Skeletal muscle cell (primary cell): ENCODE data around the gene CHCHD6.

Experiments used
- DNase-seq: peaks from one replicate; pipeline ENCODE4 v3.0.0-alpha.2; 2010; ENCODE audit warnings: low read depth
- H3K4me3 ChIP-seq: 2 replicates; pipeline ENCODE4 v1.5.1; 2011; ENCODE audit warnings: low read depth, mild to moderate bottlenecking, control low read depth, low read length, moderate library complexity

CHCHD6 gene

DNA sequence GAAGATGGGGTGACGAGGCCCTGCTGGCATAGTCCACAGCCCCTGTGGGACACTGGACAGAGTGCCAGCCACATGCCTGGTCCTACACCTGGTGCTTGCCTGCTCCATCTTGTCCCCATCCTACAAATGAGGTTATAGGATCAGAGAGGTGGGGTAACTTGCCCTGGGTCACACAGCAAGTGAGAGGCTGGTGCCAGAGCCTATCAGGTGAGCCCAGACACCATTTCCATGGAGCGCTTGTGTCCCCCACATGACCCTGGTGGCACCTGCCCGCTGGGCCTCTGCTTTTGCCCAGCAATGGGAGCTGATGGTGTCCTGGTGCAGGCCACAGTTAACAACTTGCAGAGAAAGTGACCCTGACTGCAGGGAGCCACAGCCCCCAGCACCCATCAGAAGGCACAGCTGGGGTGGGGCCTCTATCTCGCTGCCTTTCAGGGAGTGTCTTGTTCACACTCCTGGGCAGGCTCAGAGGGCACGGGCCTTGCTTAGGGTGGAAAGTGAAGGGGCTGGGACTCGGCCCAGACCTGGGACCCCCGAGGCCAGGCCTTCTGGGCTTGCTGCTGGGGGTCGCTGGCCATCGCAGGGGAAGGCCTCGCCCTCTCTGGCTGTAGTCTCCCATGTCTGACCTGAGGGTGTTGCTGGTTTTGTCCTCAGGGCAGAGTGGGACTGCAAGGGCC lies 286.1 kb downstream of the CHCHD6 start:
- no peak for DNase-seq
- no peak overlapping the region for H3K4me3 ChIP-seq

DNA sequence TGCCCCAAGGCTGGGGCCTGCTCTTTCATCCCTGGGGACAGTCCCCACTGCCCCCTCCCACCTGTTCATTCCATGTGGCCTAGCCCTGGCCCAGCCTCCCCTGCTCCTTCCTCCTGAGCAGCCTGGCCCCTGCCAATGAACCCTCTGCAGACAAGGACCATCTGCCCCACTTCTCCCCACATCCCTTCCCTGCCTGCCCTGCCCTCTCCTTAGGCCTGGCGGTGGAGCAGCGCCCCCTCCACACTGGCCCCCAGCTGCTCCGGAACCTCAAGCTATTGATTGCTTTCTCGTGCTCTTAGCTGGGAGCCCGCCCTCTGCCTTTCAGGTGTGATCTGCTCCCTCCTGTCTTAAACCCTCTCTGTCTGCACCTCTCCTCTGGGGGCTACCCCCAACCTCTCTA lies 286.9 kb downstream of the CHCHD6 start:
- DNase-seq, result no peak
- H3K4me3 ChIP-seq, result no peak overlapping the region

DNA sequence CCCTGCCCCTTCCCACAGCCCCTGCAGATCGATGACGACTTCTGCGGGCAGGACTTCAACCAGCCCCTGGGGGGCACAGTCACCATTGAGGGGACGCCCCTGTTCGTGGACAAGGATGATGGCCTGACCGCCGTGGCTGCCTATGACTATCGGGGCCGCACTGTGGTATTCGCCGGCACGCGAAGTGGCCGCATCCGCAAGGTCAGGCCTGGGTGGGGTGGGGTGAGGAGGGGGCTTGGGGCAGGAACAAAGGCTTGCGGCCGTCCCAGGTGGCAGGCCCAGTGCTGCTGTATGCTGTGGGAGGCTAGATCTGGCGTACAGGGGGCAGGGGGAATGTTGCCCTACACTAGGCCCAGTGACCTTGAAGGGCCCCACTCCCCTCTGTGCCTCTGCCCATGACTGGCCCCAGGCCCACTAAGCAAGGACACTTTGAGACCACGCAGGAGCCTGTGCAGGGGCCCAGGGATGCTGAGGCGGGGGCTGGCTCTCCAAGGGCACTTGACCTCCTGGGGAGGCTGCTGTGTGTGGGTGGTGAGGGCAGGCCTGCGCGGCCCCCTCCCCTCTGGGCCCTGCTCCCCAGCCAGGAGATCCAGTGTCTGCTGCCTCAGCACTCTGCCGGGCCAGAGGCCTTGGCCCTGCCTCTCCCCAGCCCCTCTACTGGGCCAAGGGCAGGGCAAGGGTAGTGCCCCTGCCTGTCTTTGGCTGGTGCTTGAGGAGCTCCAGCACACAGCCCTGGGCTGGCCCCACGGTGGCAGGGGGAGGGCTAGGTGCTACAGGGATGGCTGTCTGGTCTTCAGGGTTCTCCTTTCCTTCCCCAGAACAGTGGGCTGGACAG lies 287.5 kb downstream of the CHCHD6 start:
- DNase-seq, result no peak
- no peak overlapping the region for H3K4me3 ChIP-seq

DNA sequence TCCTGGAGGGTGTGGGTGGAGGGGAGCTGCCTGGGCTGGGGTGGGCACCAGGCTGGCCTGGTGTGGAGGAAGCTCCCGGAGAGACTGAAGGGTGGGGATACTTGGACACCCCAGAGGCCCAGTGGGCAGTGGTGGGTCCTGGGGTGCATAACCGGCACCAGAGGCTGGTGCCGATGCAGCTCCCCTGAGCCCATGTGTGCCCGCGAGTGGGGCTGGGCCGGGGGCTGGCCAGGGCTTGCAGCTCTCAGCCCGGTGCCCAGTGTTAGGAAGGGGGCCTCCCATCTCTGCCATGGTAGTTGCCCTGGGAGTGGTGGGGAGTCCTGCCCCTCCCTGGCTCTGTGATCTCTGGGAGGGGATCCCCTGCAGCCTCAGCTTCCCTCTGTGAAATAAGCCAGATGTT lies 288.2 kb downstream of the CHCHD6 start:
- no peak for DNase-seq
- no peak overlapping the region for H3K4me3 ChIP-seq

DNA sequence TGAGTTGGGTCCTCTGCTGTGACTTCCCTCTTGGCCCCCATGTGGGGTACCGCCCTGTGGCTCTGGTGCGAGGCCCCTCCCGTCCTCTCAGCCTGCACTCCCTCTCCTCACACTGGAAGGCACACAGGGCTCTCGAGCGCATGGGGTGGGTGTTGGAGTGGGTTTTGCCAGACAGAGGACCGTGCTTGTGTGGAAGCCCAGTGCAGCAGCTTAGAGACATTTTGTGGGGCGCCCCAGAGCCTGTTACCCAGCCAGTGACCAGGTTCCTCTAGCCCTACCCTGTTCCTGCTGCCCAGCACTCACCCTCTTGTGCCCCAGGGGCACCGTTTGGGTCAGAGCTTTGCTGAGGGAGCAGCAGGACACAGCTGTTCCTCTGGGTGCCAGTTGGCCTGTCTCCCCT lies 288.7 kb downstream of the CHCHD6 start:
- H3K4me3 ChIP-seq, result no peak overlapping the region
- no peak for DNase-seq

DNA sequence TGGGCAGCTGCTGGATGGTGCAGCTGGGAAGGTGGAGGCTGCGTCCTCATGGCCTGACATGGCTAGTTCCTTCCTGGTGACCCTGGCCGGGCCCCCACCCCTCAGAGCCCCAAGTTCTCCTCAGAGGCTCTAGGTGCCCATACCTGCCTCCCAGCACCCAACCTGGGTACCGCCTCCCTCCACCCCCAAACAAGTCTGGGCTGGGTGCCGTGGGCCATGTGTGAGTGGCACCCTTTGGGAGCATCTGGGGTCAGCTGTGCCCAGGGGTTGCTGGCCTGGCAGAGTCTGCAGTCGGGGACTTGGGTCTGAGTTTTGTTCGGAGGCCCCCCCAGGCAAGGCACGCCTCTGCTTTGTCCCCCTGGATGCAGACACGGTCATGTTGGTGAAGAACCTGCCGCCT lies 289.4 kb downstream of the CHCHD6 start:
- H3K4me3 ChIP-seq, result no peak overlapping the region
- DNase-seq, result no peak

DNA sequence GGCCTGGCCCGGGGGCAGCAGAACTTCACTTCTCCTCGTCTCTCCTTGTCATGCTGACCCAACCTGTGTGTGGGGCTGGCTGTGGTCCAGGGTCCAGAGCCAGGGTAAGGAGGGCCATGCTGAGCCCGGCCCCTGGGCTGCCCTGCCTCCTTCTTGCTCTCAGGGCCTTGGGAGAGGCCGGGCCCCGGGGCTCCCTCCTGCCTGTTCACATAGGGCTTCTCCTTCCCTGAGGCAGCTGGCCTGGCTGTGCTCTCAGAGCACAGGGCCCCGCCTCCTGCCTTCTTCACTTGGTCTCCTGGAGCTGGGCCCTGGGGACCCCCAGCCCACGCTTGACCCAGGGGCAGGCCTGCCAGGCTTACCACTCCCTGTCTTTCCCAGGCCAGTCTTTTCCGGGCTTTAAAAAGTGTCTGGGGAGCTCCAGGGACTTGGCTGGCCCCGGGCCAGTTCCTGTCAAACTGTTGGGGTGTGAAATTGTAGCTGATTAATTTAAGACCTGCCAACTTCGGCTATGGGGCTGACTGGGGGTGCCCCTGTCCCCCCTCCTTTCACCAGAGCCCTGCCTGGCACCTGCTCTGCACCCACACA lies 290.7 kb downstream of the CHCHD6 start:
- H3K4me3 ChIP-seq, result no peak overlapping the region
- DNase-seq, result peak; percentile 59

DNA sequence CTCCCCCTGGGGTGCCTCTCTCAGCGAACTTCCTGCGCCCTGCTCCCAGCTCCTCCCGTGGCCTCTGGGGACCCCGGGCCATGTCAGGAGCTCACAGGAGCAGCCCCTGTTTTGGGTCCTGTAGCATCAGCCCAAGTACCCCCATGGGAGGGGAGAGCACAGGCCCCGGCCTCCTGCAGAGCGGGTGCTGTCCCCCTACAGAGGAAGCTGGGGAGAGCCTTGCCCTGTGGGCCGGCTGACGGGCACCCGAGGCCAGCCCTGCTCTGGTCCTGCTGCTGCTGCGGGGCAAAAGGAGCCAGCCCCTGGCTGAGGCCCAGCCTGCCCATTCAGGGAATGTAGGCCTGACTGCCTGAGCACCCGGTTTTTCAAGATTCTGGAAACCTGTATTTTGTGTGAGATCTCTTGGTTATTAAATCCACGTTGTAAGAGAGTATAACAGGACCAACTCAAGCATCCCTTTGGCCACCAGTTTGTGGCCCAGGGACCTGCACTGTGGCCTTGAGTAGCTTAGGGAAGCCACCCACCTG lies 291.3 kb downstream of the CHCHD6 start:
- H3K4me3 ChIP-seq, result no peak overlapping the region

DNA sequence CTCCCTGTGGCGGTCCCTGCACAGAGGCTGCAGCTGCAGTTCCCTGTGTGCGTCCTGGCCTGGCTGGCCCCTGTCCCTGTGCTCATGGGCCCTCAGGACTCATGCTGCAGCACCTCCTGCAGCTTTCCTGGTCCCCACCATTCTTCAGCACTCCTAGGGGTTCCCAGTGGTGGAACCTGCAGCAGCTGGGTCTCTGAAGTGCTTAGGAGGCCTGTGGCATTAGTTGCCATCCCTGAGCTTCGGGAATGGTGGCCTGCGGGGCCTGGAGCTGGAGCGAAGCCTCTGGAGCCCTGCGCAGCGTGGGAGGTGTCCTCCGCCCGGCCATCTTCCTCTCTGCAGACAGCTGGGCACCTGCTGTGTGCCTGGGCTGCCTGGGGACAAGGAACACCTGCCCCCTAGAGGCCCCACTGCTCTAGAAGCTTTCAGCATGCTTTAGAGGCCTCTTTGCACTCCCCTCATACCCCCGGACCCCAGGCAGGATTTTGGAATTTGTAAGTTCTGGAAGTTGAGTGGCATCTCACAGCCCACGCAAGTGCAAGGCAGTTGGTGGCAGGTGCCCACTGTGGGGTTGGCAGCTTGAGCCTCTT lies 292.0 kb downstream of the CHCHD6 start:
- no peak overlapping the region for H3K4me3 ChIP-seq
- DNase-seq, result no peak

More for the DNA sequence above, 291.3 kb downstream of the CHCHD6 start:
- no peak for DNase-seq

DNA sequence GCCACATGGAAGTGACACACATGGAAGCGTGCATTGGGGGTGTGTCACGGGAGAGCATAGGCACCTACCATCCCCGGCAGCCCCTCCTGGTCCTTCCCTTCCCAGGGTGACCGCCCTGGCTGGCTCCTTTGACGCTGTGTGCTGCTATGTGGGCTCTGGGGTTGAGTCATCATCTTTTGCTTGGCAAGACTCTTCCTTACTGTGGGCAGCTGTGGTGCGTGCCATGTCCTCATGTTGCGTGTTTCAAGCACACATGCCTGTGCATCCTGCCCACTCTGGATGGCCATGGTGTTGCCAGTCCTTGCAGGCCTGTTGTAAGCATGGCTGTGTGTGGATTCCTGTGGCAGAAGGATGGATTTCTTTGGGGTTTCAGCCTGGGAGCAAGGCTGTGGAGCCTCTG lies 292.9 kb downstream of the CHCHD6 start:
- DNase-seq, result no peak
- no peak overlapping the region for H3K4me3 ChIP-seq

DNA sequence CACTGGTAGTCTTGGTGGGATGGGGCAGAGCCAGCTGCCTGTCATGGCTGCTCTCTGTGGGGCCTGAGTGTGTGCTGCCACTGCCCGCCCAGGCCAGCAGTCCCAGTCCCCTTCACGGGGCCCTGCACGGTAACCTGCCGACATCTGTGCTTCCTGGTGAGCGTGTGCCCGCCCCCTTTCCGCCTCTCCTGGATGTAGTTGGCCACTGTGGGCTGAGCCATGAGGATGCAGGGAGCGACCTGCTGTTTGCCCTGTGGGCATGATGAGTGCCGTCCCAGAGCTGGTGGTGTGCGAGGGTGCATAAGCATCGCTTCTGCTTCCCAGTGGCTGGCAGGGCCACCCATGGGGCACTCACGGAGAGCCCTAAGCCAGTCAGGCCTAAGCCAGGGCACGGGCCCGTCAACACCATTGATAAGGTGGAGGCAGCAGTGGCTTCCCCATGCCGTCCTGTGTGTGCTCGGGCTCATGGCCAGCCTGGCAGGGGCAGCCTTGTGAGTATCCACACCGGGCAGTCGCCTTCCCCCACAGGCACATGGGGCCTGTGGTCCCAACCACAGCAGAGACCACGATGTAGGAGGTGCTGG lies 293.5 kb downstream of the CHCHD6 start:
- no peak for DNase-seq
- H3K4me3 ChIP-seq, result no peak overlapping the region

DNA sequence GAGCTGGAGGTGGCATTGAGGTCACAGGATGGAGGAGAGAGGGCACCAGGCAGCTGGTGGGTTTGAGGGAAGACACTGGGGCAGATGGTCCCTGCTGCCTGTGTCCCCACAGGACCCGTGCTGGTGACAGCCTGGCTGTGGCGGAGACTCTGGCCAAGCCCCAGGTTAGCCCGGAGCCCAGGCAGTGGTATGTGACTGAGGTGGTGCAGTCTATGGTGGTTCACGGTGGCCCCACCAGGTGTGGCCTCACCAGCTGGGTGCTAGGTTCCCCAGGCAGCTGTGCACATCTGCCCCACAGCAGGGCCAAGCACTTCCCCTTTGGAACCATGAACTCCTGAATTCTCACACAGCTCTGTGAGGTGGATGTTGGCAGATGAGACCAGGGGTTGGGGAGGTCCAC lies 294.3 kb downstream of the CHCHD6 start:
- no peak for DNase-seq
- no peak overlapping the region for H3K4me3 ChIP-seq

DNA sequence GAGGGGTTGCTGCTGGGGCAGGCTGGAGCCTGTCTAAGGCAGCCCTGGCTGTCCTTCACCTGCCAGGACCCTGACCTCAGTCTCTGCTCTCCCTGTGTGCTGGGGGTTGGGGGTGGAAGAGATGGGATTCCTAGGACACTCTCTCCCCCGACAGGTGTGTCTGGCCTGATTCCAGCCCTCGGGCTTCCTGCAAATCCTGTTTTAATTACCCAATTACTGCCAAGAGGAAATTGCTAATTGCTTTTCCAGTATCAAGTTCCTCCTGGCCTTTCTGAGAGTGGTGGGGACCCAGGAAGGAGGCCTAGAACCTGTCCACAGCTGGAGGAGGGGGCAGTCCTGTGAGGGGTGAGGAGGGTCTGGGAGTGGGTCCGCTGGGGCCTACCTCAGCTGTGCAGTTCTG lies 294.7 kb downstream of the CHCHD6 start:
- no peak overlapping the region for H3K4me3 ChIP-seq
- DNase-seq, result no peak

DNA sequence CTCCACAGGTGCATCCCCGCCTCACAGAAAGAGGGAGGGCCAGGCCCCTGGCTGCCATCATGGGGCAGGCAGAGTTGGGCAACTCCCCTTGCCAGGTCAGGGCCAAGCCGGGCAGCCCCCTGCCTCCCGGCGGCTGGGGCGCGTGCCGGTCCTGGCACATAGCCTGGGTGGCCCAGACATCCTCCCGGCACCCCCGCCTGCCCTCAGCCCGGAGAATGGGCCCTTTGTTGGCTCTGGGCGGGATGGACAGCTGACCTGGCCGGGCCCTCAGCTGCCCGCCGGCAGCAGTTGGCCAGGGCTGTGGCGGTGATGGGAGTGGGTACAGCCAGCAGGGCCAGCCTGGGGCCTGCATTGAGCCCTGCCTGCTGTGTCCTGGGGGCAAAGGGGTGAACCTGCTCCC lies 295.3 kb downstream of the CHCHD6 start:
- no peak overlapping the region for H3K4me3 ChIP-seq
- no peak for DNase-seq

DNA sequence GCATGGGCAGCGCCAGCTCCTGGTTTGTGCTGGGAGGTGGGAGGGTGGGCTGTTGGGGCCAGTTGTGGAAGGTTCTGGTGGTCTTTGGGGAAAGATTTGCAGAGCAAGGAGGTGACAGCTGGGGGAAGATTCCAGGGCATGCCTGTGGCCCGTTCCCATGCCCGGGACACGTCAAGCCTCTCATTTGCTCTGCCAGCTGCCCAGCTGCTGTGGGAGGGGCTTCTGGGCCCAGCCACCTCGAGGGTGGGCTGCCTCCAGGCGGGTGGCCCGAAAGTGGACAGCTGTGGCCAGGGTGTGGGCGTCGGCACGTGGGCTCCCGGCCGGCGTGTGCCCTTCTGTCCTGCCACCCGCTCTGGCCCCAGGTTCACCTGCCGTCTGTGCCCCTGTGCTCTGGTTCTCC lies 296.1 kb downstream of the CHCHD6 start:
- DNase-seq, result peak; percentile 43
- no peak overlapping the region for H3K4me3 ChIP-seq

DNA sequence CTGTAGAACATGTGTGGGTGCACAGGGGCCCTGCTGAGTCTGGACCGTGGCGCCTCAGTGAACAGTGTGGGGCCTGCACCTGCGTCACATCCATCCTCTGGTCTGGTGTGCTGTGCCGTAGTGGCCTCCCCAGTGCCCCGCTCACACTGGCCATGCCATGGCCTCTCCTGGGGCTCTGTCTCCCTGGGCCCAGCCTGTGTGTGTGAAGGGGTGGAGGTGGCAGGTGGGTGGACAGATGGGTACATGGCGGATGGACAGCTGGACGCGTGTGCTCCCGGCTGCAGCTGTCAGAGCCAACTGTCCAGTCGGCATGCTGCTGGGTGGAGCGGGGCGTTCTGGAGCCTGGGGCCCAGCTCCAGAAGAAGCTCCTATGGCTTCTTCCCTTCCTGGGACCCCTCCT lies 296.7 kb downstream of the CHCHD6 start:
- no peak for DNase-seq
- no peak overlapping the region for H3K4me3 ChIP-seq

DNA sequence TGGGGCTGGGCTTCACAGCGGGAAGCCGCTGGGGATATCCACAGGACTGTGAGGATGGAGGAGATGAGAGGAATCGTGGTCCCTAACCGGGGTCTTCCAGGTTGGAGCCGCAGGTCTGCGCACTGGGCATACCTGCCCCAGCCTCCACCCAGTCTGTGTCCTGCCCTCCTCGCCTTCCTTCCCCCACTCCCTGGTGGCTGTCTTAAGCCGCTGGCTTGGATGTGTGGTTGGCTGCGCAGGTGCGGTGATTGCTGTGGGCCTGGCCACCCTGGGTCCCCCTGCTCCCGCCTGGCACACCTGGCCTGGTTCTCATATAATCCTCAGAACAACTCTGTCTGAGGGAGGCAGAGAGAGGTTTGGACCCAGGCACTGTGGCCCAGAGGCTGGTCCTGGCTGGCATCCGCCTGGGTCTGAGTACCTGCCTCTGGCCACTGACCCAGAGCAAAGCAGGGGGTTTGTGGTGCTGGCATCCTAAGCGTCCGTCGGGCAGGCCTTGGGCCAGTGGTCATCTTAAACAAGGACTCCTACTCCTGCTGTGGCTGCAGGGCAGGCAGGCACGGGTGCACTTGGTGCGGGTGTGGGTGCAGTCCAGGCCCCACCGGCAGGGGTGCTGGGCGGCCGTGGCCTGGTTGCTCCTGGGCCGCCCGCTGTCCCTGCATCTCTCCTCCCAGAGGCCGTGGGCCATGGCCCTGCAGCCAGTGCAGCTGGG lies 297.6 kb downstream of the CHCHD6 start:
- no peak for DNase-seq
- H3K4me3 ChIP-seq, result no peak overlapping the region

DNA sequence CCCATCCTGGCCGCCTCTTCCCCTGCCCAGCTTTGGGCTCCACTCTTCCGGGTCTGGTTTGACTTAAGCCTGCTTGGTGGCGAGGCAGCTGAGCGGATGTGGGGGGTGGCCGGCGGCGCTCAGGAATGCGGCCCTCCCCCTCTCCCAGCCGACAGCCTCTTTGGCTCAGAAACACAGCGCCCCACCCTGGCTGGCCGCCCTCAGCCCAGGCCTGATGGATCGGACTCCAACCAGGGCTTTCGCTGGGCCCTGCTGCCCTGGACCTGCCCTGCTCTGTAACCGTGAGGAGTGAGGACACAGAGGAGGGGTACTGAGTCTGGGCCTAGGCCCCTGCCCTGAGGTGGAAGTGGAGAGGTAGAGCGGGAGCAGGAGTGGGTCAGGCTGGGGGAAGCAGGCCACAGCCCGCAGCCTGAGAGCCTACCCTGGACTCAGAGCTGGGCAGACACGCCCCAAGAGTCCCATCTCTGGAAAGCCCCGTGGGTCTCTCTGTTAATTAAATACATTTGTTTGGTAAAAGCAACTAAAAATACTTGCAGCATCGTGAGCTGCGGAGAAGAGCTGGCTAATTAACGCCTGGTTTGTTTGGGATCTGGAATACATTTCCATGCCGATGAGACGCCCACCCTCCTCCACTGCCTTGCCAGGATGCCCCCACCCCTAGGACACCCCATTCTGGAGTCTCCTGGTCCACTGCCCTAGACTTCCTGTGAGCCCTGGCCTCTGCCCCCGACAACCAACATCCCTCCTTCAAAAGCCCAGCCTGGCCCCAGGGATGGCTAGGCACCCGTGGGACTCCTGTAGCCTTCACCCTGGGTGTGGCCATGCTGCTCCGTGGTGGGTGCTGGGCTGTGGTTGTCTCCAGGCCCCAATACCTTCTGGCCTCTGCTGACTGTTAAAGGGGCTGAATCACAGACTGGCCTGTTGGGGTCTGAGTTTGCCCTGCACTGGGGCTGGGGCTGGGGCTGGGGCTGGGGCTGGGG lies 298.4 kb downstream of the CHCHD6 start:
- DNase-seq, result peak; percentile 70
- no peak overlapping the region for H3K4me3 ChIP-seq
